SH-SY5Y (cell line): Measurements from ENCODE around the gene NOBOX.

Experiments
- GATA2 ChIP-seq: IDR thresholded peaks from 2 replicates; pipeline ENCODE4 v1.6.1; 2011; ENCODE audit warnings: mild to moderate bottlenecking, low read depth, low read length
- GATA3 ChIP-seq: IDR thresholded peaks from 2 replicates; pipeline ENCODE4 v1.6.1; 2011; ENCODE audit warnings: low read depth, mild to moderate bottlenecking, low read length, moderate library complexity

- no peak for TF ChIP-seq GATA3
- no peak for TF ChIP-seq GATA2
Measured at GRCh38 chr7:144403102-144403501, 391 bp downstream of the NOBOX start.
